H1 (cell line): ENCODE data around the gene CYP2B6. TPM values are rescaled to one million over a fixed set of nuclear protein-coding genes. Genes with fewer than 3 reads are reported as not detected.

Experiments
- CEBPB ChIP-seq: IDR thresholded peaks from 2 replicates; pipeline ENCODE4 v1.6.1; 2012; ENCODE audit warnings: low read depth, low read length
- KDM5A ChIP-seq: fragments of 200-600 bp; IDR thresholded peaks from 2 replicates; pipeline ENCODE4 v1.7.1; 2012; ENCODE audit warnings: mild to moderate bottlenecking, low read length, inconsistent platforms, mixed read lengths
- MAFK ChIP-seq: IDR thresholded peaks from 2 replicates; pipeline ENCODE4 v1.6.1; 2012; ENCODE audit warnings: low read depth, mild to moderate bottlenecking, improper control_type of control experiment, low read length
- polyA plus RNA-seq, 7 experiments: library from polyadenylated mRNA; depleted of rRNA in 3 of 7; stranded (reverse) in 5 of 7; unstranded in 2 of 7; fragments of >200 nt in 5 of 7; fragments of 200-250 nt in 2 of 7; gene quantifications; 1 replicate in 5 of 7; 2 replicates in 1 of 7; 4 replicates in 1 of 7; pipeline versions ENCODE4 v1.2.1 to v1.2.3, GENCODE V29; 2011 to 2013; ENCODE audit warnings: missing spikeins in 2 of 7, mixed read lengths in 2 of 7
- total RNA-seq: library from RNA; stranded (reverse); fragmentation: NEBNext Ultra II Directional; extraction: Animal tissue kit (Norgen Biotek cat#: 25700); gene quantifications from 2 replicates; pipeline ENCODE4 v1.2.1, GENCODE V29; 2021
- TF ChIP-seq, protein P1 (sequence below), 3 experiments: IDR thresholded peaks; 1 replicate in 2 of 3; 2 replicates in 1 of 3; pipeline versions ENCODE4 v1.5.1 to v1.6.1; 2011; ENCODE audit warnings: low read length in 3 of 3, mild to moderate bottlenecking in 3 of 3, inconsistent platforms in 2 of 3, low read depth in 1 of 3, moderate library complexity in 1 of 3; ENCODE audit not compliant: insufficient read depth in 1 of 3; ENCODE audit errors: control extremely low read depth in 1 of 3

The CYP2B6 gene
- total and polyA plus RNA-seq, 2 of the 8 experiments (the other 6 are each of a cell fraction or from before 2014, with no cell fraction given), result 2.8 to 5.4 TPM

DNA sequence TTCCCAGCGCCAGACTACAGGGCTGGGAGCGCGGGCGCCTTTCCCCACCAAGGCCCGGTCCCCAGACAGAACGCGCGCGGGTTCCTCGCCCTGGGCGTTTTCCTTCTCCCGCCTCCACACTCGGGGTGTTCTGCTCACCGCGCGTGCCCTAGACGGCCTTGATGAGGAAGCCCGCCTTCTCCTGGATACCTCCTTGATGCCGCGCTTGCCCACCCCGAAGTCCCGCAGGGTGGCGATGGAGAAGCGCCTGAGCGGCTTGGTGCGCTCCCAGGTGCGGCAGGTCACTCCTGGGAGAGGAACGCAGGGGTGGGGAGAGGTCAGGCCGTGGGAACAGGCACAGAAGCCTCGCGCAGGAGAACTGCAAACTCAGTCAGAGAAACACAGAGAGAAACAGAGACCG lies 34.8 kb downstream of the CYP2B6 start (continued):
- TF ChIP-seq, protein P1, sequence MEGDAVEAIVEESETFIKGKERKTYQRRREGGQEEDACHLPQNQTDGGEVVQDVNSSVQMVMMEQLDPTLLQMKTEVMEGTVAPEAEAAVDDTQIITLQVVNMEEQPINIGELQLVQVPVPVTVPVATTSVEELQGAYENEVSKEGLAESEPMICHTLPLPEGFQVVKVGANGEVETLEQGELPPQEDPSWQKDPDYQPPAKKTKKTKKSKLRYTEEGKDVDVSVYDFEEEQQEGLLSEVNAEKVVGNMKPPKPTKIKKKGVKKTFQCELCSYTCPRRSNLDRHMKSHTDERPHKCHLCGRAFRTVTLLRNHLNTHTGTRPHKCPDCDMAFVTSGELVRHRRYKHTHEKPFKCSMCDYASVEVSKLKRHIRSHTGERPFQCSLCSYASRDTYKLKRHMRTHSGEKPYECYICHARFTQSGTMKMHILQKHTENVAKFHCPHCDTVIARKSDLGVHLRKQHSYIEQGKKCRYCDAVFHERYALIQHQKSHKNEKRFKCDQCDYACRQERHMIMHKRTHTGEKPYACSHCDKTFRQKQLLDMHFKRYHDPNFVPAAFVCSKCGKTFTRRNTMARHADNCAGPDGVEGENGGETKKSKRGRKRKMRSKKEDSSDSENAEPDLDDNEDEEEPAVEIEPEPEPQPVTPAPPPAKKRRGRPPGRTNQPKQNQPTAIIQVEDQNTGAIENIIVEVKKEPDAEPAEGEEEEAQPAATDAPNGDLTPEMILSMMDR (IDR thresholded peaks at IDR 0.05; ENCODE audit: control extremely low read depth in 1 of 3, insufficient read depth in 1 of 3, low read depth in 1 of 3, low read length in 3 of 3), result peak; percentile 32 to 47 (median 42)
- TF ChIP-seq KDM5A, result no peak
- TF ChIP-seq MAFK, result no peak
- TF ChIP-seq CEBPB, result no peak
